Nephron (organoid): ENCODE data around the gene IL10RB.

ENCODE experiments used
- H3K27ac Mint-ChIP-seq, 3 experiments: 2 replicates each; pipeline ENCODE4 v1.8.0; 2020; ENCODE audit warnings: mixed read lengths in 3 of 3, mild to moderate bottlenecking in 2 of 3, moderate library complexity in 1 of 3
- H3K27me3 Mint-ChIP-seq: 2 replicates; pipeline ENCODE4 v1.8.0; 2021; ENCODE audit warnings: low read depth, mild to moderate bottlenecking, moderate library complexity, mixed read lengths
- H3K36me3 Mint-ChIP-seq: 2 replicates; pipeline ENCODE4 v1.8.0; 2020; ENCODE audit warnings: low read depth, mixed read lengths
- H3K4me1 Mint-ChIP-seq: 2 replicates; pipeline ENCODE4 v1.8.0; 2020; ENCODE audit warnings: mixed read lengths
- H3K4me3 Mint-ChIP-seq, 3 experiments: 2 replicates each; pipeline ENCODE4 v1.8.0; 2020; ENCODE audit warnings: mild to moderate bottlenecking in 3 of 3, mixed read lengths in 3 of 3, moderate library complexity in 2 of 3
- H3K9me3 Mint-ChIP-seq: 2 replicates; pipeline ENCODE4 v1.8.0; 2020; ENCODE audit warnings: mixed read lengths
- CTCF ChIP-seq, 3 experiments: fragments of 200-600 bp; sonication (generic); IDR thresholded peaks; one replicate each; pipeline ENCODE4 v1.5.0; 2021; ENCODE audit warnings: antibody characterized with exemption in 3 of 3; ENCODE audit not compliant: unreplicated experiment in 3 of 3

Gene IL10RB

GRCh38 chr21:33327792-33328433 is 61.7 kb downstream of the IL10RB start:
- TF ChIP-seq CTCF (IDR thresholded peaks at IDR 0.05; ENCODE audit: unreplicated experiment in 3 of 3) = no peak

GRCh38 chr21:33330726-33331125 is 64.6 kb downstream of the IL10RB start:
- TF ChIP-seq CTCF (IDR thresholded peaks at IDR 0.05; ENCODE audit: unreplicated experiment in 3 of 3) = no peak
- H3K27ac Mint-ChIP-seq = no peak overlapping the region
- H3K9me3 Mint-ChIP-seq = peaks cover 39% of the 10 kb centered on the region
- H3K4me1 Mint-ChIP-seq = no peaks in the 10 kb centered on the region
- H3K4me3 Mint-ChIP-seq = no peak overlapping the region
- peaks cover 87% of the 10 kb centered on the region for H3K36me3 Mint-ChIP-seq
- H3K27me3 Mint-ChIP-seq = no peaks in the 10 kb centered on the region

More at GRCh38 chr21:33327792-33328433, 61.7 kb downstream of the IL10RB start:
- H3K27ac Mint-ChIP-seq = no peak overlapping the region
- no peaks in the 10 kb centered on the region for H3K27me3 Mint-ChIP-seq
- peak overlapping the region; percentile 48 to 73 (median 50) for H3K4me3 Mint-ChIP-seq
- H3K9me3 Mint-ChIP-seq = peaks cover 28% of the 10 kb centered on the region
- H3K4me1 Mint-ChIP-seq = no peaks in the 10 kb centered on the region
- peaks cover 61% of the 10 kb centered on the region for H3K36me3 Mint-ChIP-seq

GRCh38 chr21:33332143-33332542 is 66.0 kb downstream of the IL10RB start:
- H3K9me3 Mint-ChIP-seq = peaks cover 39% of the 10 kb centered on the region
- no peaks in the 10 kb centered on the region for H3K27me3 Mint-ChIP-seq
- TF ChIP-seq CTCF (IDR thresholded peaks at IDR 0.05; ENCODE audit: unreplicated experiment in 3 of 3) = no peak

GRCh38 chr21:33334191-33334590 is 68.0 kb downstream of the IL10RB start:
- Mint-ChIP-seq H3K27me3 (no peaks in the 10 kb centered on the region), H3K4me3 (no peak overlapping the region)
- TF ChIP-seq CTCF (IDR thresholded peaks at IDR 0.05; ENCODE audit: unreplicated experiment in 3 of 3) = no peak

More at GRCh38 chr21:33332143-33332542, 66.0 kb downstream of the IL10RB start:
- H3K4me3 Mint-ChIP-seq = no peak overlapping the region
- H3K4me1 Mint-ChIP-seq = no peaks in the 10 kb centered on the region
- H3K36me3 Mint-ChIP-seq = peaks cover 86% of the 10 kb centered on the region
- H3K27ac Mint-ChIP-seq = no peak overlapping the region

DNA sequence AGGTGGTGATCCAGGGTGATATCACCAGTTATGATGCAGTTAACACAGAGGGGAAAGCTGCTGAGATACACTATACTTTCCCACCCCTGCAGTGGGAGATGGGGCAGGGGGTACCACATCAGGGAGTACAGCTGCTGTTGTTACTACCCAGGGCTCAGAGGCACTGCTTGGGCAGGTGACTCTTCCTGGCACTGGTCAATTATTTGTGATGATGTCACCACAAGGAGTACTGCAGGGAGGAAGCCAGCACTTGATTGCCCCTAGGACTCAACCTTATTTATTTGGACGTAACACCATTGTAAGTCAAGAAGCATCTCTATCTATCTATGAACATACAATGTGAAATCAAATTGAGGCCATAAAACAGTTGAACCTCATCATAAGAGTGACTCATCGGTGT is 68.7 kb downstream of the IL10RB start:
- Mint-ChIP-seq H3K27me3 (no peaks in the 10 kb centered on the region), H3K36me3 (peaks cover 71% of the 10 kb centered on the region), H3K4me3 (no peak overlapping the region), H3K4me1 (no peaks in the 10 kb centered on the region), H3K27ac (no peak overlapping the region), H3K9me3 (peaks cover 33% of the 10 kb centered on the region)
- TF ChIP-seq CTCF (IDR thresholded peaks at IDR 0.05; ENCODE audit: unreplicated experiment in 3 of 3) = no peak

More at GRCh38 chr21:33334191-33334590, 68.0 kb downstream of the IL10RB start:
- Mint-ChIP-seq H3K4me1 (no peaks in the 10 kb centered on the region), H3K9me3 (peaks cover 33% of the 10 kb centered on the region), H3K27ac (no peak overlapping the region), H3K36me3 (peaks cover 76% of the 10 kb centered on the region)

DNA sequence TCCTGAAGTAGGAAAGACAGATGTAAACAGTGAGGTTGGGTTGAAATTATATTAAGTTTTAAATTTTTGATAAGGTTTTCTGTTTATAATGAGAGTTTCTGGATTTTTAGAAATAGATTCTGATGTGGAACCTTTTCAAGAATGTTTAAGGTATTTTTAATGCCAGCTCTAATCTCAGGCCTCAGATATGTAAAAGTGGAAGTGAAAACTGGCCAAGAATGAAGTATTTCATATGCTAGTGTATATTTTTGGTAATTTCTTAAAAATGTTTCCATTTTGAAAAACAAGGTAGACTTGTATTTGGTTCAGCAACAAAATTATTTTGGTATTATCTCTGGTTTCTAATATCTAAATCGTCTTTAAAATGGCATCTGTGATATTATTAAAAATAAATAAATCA is 73.0 kb downstream of the IL10RB start:
- Mint-ChIP-seq H3K27me3 (no peaks in the 10 kb centered on the region), H3K9me3 (peaks cover 1% of the 10 kb centered on the region), H3K27ac (no peak overlapping the region), H3K4me3 (no peak overlapping the region), H3K4me1 (no peaks in the 10 kb centered on the region), H3K36me3 (peaks cover 58% of the 10 kb centered on the region)
- TF ChIP-seq CTCF (IDR thresholded peaks at IDR 0.05; ENCODE audit: unreplicated experiment in 3 of 3) = no peak
